ENCODE results near the gene DNMT3A. TPM values are rescaled to one million over a fixed set of nuclear protein-coding genes. Genes with fewer than 3 reads are reported as not detected.
A peak's percentile ranks its signal among the peaks of the same experiment; 100 is the strongest.

DNMT3A gene
- total RNA-seq, 1 donor from 2014 or later: 80.2 TPM

DNA sequence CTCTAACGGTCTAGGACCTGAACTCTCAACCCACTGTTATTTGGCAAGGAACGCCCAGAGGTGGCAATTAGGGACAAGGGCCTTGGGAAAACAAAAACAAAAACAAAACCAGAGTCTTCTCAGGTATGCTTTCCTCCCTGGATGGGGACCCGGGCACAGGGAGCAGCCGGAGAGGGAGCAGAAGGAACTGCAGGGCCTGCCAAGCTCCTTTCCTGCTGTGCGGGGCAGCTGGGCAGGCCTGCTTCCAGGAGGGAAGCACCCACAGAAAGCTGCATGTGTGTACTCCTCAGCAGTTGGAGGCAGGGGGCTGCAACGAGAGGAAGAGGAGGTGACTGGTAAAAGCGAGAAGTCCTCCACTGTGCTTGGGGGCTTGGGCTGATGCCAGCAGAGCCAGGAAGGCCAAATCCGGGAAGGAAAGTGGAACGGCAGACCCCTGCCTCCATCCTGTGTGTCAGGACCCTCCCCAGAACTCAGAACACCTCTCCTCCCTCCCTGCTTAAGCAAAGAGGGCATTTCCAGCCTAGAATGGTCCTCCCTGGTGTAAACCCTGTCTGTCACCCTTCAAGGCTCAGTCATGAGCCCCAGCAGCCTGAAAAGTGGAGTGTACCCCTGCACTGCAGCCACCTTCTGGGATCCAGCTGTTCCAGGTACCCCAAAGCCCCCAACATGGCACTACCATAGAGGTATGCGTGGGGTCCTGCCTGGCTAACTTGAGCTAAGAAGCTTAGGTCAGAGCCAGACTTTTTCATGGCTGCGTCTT lies 56.3 kb downstream of the DNMT3A start:
- H3K27me3 Mint-ChIP-seq (ENCODE audit: unreplicated experiment): no peaks in the 10 kb centered on the region
- DNase-seq (ENCODE audit: extremely low spot score, unreplicated experiment): no peak
- H3K4me3 Mint-ChIP-seq (ENCODE audit: unreplicated experiment): no peak overlapping the region
- TF ChIP-seq CTCF (IDR thresholded peaks at IDR 0.05): no peak
- peaks cover 7% of the 10 kb centered on the region for H3K4me1 Mint-ChIP-seq (ENCODE audit: unreplicated experiment)
- peak overlapping the region; percentile 14 for H3K27ac Mint-ChIP-seq (ENCODE audit: unreplicated experiment)
- peaks cover 16% of the 10 kb centered on the region for H3K36me3 Mint-ChIP-seq (ENCODE audit: unreplicated experiment)
- H3K9me3 Mint-ChIP-seq (ENCODE audit: unreplicated experiment): no peaks in the 10 kb centered on the region

GRCh38 chr2:25284756-25285155 lies 57.0 kb downstream of the DNMT3A start:
- no peaks in the 10 kb centered on the region for H3K27me3 Mint-ChIP-seq (ENCODE audit: unreplicated experiment)
- peaks cover 16% of the 10 kb centered on the region for H3K36me3 Mint-ChIP-seq (ENCODE audit: unreplicated experiment)
- H3K4me1 Mint-ChIP-seq (ENCODE audit: unreplicated experiment): peaks cover 7% of the 10 kb centered on the region
- no peak overlapping the region for H3K4me3 Mint-ChIP-seq (ENCODE audit: unreplicated experiment)
- no peak overlapping the region for H3K27ac Mint-ChIP-seq (ENCODE audit: unreplicated experiment)
- no peaks in the 10 kb centered on the region for H3K9me3 Mint-ChIP-seq (ENCODE audit: unreplicated experiment)
- DNase-seq (ENCODE audit: extremely low spot score, unreplicated experiment): no peak
- no peak for TF ChIP-seq CTCF (IDR thresholded peaks at IDR 0.05)

- H3K27me3 Mint-ChIP-seq (ENCODE audit: unreplicated experiment): no peaks in the 10 kb centered on the region
- no peak overlapping the region for H3K27ac Mint-ChIP-seq (ENCODE audit: unreplicated experiment)
- DNase-seq (ENCODE audit: extremely low spot score, unreplicated experiment): no peak
- H3K4me1 Mint-ChIP-seq (ENCODE audit: unreplicated experiment): peaks cover 7% of the 10 kb centered on the region
- H3K36me3 Mint-ChIP-seq (ENCODE audit: unreplicated experiment): peaks cover 16% of the 10 kb centered on the region
- H3K4me3 Mint-ChIP-seq (ENCODE audit: unreplicated experiment): no peak overlapping the region
- TF ChIP-seq CTCF (IDR thresholded peaks at IDR 0.05): no peak
- no peaks in the 10 kb centered on the region for H3K9me3 Mint-ChIP-seq (ENCODE audit: unreplicated experiment)
Measured at GRCh38 chr2:25283921-25284320, 57.8 kb downstream of the DNMT3A start.

GRCh38 chr2:25281941-25282340 lies 59.8 kb downstream of the DNMT3A start:
- no peak for DNase-seq (ENCODE audit: extremely low spot score, unreplicated experiment)
- Mint-ChIP-seq H3K27me3 (ENCODE audit: unreplicated experiment) (no peaks in the 10 kb centered on the region), H3K4me3 (ENCODE audit: unreplicated experiment) (no peak overlapping the region), H3K36me3 (ENCODE audit: unreplicated experiment) (peaks cover 16% of the 10 kb centered on the region), H3K4me1 (ENCODE audit: unreplicated experiment) (peaks cover 7% of the 10 kb centered on the region), H3K27ac (ENCODE audit: unreplicated experiment) (no peak overlapping the region), H3K9me3 (ENCODE audit: unreplicated experiment) (no peaks in the 10 kb centered on the region)
- no peak for TF ChIP-seq CTCF (IDR thresholded peaks at IDR 0.05)

DNA sequence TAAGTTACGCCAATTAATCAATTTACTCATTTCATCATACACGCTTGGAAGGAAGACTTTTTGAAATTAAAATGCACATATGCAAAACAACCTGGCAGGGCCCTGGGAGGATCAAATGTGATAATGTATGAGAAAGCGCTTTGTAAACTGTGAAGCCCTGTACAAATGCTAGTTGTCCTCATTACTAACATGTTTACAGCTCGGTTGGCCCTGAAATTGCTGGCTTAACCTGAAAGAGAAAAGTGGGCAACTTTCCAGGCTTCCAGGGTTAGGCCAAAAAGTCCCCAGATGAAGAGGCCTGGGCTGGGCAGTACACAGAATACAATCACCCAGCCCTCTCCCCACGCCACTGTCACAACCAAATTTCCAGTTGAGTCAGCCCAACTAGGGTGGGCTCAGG lies 60.2 kb downstream of the DNMT3A start:
- Mint-ChIP-seq H3K9me3 (ENCODE audit: unreplicated experiment) (no peaks in the 10 kb centered on the region), H3K4me3 (ENCODE audit: unreplicated experiment) (no peak overlapping the region), H3K27ac (ENCODE audit: unreplicated experiment) (no peak overlapping the region), H3K36me3 (ENCODE audit: unreplicated experiment) (peaks cover 14% of the 10 kb centered on the region), H3K4me1 (ENCODE audit: unreplicated experiment) (peaks cover 7% of the 10 kb centered on the region), H3K27me3 (ENCODE audit: unreplicated experiment) (no peaks in the 10 kb centered on the region)
- DNase-seq (ENCODE audit: extremely low spot score, unreplicated experiment): no peak
- no peak for TF ChIP-seq CTCF (IDR thresholded peaks at IDR 0.05)

Data from osteocyte (in vitro differentiated cells).